IPS-20b (cell line): ENCODE measurements around the gene HSD17B2.
A peak's percentile ranks its signal among the peaks of the same experiment; 100 is the strongest.
"Not testable (repeated sequence)": the region's sequence is repeated elsewhere in the genome, so short reads cannot be mapped to it uniquely, and the experiment has no call there.

Source experiments
- H3K27ac ChIP-seq: one replicate; pipeline ENCODE4 v1.5.1; 2013; ENCODE audit warnings: low read length
- H3K27me3 ChIP-seq: 2 replicates; pipeline ENCODE4 v1.6.1; 2013; ENCODE audit warnings: mild to moderate bottlenecking, low read length, inconsistent platforms; ENCODE audit not compliant: insufficient read depth
- H3K36me3 ChIP-seq: 2 replicates; pipeline ENCODE4 v1.6.1; 2013; ENCODE audit warnings: low read depth, mild to moderate bottlenecking, inconsistent platforms, low read length, moderate library complexity; ENCODE audit not compliant: insufficient read depth
- H3K4me1 ChIP-seq: 2 replicates; pipeline ENCODE4 v1.6.1; 2013; ENCODE audit warnings: mild to moderate bottlenecking, control low read depth, inconsistent platforms, low read length, moderate library complexity; ENCODE audit not compliant: insufficient read depth
- H3K4me3 ChIP-seq: 2 replicates; pipeline ENCODE4 v1.5.1; 2013; ENCODE audit warnings: mild to moderate bottlenecking, low read length, inconsistent platforms
- H3K9ac ChIP-seq: 2 replicates; pipeline ENCODE4 v1.6.1; 2013; ENCODE audit warnings: low read depth, mild to moderate bottlenecking, inconsistent platforms, low read length, moderate library complexity
- H3K9me3 ChIP-seq: 2 replicates; pipeline ENCODE4 v1.6.1; 2013; ENCODE audit warnings: mild to moderate bottlenecking, low read depth, low read length, inconsistent platforms; ENCODE audit not compliant: insufficient read depth

Gene HSD17B2

DNA sequence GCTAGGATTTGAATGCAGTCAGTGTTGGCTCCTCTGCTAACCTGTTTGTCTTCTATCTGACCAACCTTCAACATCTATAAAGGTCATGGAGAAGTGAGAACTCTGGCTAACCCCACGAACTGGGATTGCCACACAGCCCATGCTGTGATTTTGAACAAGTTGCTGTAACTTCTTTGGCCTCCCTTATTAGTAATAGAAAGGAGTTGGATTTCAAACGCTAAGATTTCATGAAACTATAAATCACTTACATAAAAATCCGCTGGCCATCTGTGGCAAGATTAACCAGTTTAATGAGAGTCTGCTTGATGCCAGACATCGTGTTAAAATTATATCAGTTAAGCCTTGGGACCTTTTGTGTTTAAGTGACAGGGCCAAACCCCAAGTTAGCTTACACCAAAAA, 53.4 kb downstream of the HSD17B2 start:
- Histone ChIP-seq H3K4me3 (no peak overlapping the region), H3K9me3 (no peaks in the 10 kb centered on the region), H3K36me3 (no peaks in the 10 kb centered on the region), H3K27ac (no peak overlapping the region), H3K27me3 (no peaks in the 10 kb centered on the region), H3K9ac (no peak overlapping the region), H3K4me1 (no peaks in the 10 kb centered on the region)

DNA sequence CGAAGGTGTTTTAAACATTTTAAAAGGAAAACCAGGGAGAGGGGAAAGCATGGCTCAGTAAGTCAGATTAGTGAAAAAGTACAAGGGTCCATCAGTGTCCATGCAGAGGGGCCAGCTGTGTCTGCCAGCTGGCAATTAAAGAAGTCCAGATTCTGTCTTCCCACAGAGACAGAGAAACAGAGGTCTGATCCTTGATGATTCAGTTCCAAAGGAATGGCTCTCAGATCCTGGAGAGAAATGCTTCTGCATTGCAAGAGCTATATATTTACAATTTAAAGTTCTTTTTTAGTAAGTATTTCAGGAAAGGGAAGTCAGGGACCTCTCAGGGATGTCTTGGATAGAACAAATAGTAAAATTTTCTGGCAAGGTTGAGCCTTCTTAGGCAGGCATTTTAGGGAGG, 56.2 kb downstream of the HSD17B2 start:
- Histone ChIP-seq H3K27me3 (no peaks in the 10 kb centered on the region), H3K4me1 (peaks cover 14% of the 10 kb centered on the region; the same call in 1 of the 2 replicates), H3K36me3 (no peaks in the 10 kb centered on the region), H3K9me3 (no peaks in the 10 kb centered on the region), H3K4me3 (no peak overlapping the region), H3K27ac (no peak overlapping the region), H3K9ac (no peak overlapping the region)

DNA sequence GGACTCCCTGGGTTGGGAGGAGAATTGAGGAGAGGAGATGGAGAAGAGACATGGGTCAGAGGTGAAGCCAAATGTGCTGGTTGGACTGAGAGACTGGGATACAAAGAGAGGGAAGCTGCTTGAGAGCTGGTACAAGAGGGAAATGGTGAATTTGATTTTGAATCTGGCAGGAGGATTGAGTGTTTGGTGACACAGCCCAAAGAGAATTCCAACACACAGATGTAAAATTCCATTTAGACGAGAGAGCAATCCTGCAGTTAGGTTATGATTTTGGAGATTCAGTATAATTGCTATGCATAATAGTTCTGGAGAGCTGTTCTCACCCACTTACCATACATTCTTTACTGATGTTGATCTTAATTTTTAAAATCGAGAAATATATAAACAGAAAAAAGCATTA, 57.7 kb downstream of the HSD17B2 start:
- no peak overlapping the region for H3K27ac ChIP-seq
- no peaks in the 10 kb centered on the region for H3K27me3 ChIP-seq
- H3K9ac ChIP-seq, result no peak overlapping the region
- H3K36me3 ChIP-seq, result no peaks in the 10 kb centered on the region
- no peak overlapping the region for H3K4me3 ChIP-seq
- H3K4me1 ChIP-seq, result peaks cover 14% of the 10 kb centered on the region; the same call in 1 of the 2 replicates
- H3K9me3 ChIP-seq, result no peaks in the 10 kb centered on the region

DNA sequence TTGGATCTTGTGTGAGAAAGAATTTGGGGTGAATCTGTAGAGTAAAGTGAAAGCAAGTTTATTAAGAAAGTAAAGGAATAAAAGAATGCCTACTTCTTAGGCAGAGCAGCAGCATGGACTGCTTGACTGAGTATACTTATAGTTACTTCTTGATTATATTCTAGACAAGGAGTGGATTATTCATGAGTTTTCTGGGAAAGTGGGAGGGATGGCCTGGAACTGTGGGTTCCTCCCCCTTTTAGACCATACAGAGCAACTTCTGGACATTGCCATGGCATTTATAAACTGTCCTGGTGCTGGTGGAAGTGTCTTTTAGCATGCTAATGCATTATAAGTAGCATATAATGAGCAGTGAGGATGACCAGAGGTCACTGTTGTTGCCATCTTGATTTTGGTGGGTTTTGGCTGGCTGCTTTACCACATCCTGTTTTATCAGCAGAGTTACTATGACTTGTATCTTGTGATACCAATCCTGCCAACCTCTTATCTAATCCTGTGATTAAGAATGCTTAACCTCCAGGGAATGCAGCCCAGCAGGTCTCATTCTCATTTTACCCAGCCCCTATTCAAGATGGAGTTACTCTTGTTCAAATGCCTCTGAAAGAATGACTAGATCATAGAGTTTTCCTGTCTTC, 58.7 kb downstream of the HSD17B2 start:
- H3K27ac ChIP-seq, result no peak overlapping the region
- no peak overlapping the region for H3K9ac ChIP-seq
- no peak overlapping the region for H3K4me3 ChIP-seq
- no peaks in the 10 kb centered on the region for H3K27me3 ChIP-seq
- no peaks in the 10 kb centered on the region for H3K9me3 ChIP-seq
- H3K36me3 ChIP-seq, result no peaks in the 10 kb centered on the region
- H3K4me1 ChIP-seq, result peaks cover 14% of the 10 kb centered on the region; the same call in 1 of the 2 replicates

DNA sequence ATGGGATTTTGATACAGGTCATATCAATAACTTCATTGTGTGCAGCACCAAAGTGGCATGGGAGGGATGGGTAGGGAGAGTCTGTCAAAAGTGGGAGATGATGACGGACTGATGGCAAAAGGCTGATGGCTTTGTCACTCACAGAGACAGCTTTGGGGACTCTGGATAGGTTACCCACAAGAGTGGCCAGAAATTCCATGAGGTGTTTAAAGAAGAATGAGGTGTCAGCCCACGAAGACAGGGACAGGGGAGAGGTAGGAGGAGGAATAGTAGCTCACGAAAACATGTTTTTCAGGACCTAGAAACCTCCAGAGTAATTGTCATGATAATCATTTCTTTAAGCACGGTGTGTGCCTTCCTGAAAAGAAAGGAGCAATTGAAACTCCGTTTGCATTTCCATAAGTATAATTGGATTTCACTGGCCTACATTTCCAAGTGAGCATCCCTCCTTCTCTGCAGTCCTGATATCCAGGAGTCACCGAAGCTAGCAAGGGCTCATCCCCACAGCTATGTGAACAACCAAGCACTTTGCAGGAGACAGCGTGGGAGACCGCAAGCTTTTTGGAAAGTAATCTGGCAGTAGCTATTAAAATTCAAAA, 60.0 kb downstream of the HSD17B2 start:
- peaks cover 14% of the 10 kb centered on the region; the same call in 1 of the 2 replicates for H3K4me1 ChIP-seq
- 0 out of 2 replicates have a peak overlapping the region, but pooled peaks have one; percentile 30 for H3K9ac ChIP-seq
- no peak overlapping the region for H3K27ac ChIP-seq
- peak overlapping the region; percentile 28; the same call in 1 of the 2 replicates for H3K4me3 ChIP-seq
- no peaks in the 10 kb centered on the region for H3K36me3 ChIP-seq
- H3K27me3 ChIP-seq, result no peaks in the 10 kb centered on the region
- H3K9me3 ChIP-seq, result no peaks in the 10 kb centered on the region; the same call in 1 of the 2 replicates

DNA sequence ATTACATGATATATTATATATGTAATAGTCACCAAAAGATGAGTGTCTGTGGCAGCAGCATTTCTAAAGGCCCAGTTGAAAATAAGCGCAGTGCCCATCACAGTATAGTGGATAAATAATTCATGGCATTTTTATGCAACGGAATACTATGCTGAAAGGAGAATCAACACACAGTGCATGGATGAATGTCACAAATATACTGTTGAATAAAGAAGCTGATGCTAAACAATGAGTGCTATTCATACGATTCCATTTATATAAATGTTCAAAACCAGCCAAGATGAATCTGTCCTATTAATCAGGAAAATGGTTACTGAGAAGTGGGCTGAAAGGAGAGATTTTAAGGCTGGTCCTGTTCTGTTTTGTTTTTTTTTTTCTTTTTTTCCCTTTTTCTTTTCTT, 61.6 kb downstream of the HSD17B2 start:
- Histone ChIP-seq H3K9me3 (no peaks in the 10 kb centered on the region; the same call in 1 of the 2 replicates), H3K4me3 (no peak overlapping the region), H3K27me3 (no peaks in the 10 kb centered on the region), H3K9ac (no peak overlapping the region), H3K27ac (no peak overlapping the region), H3K36me3 (no peaks in the 10 kb centered on the region), H3K4me1 (peaks cover 14% of the 10 kb centered on the region; the same call in 1 of the 2 replicates)

DNA sequence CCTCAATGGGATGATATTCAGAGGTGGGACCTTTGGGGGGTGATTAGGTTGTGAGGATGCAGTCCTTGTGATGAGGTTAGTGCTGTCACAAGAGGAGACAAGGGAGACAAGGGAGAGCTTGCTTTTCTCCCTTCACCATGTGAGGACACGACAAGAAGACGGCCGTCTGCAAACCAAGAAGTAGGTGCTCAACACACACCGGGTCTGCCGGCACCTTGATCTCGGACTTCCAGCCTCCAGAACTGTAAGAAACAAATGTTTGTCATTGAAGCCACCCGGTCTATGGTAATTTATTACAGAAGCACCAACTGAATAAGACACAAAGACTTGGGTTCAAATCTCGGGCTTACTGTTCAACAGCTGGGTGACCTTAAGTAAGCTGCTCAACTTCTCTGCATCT, 70.1 kb downstream of the HSD17B2 start:
- no peak overlapping the region for H3K4me3 ChIP-seq
- no peaks in the 10 kb centered on the region for H3K36me3 ChIP-seq
- H3K9me3 ChIP-seq, result no peaks in the 10 kb centered on the region

DNA sequence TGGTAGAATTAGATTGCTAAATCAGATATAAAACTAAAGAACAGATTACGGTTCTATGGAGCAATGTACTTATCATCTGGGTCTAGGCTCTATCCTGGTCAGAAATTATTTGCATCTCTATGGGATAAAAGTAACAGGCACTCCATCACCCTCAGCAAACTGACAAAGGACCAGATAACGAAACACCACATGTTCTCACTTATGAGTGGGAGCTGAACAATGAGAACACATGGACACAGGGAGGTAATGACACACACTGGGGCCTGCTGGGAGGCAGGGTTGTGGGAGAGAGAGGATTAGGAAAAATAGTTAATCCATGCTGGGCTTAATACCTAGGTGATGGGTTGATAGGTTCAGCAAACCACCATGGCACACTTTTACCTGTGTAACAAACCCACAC, 73.0 kb downstream of the HSD17B2 start:
- Histone ChIP-seq H3K4me3 (no peak overlapping the region), H3K9me3 (no peaks in the 10 kb centered on the region), H3K27ac (no peak overlapping the region)

More for the DNA sequence above, 70.1 kb downstream of the HSD17B2 start:
- no peaks in the 10 kb centered on the region for H3K4me1 ChIP-seq
- no peaks in the 10 kb centered on the region for H3K27me3 ChIP-seq
- no peak overlapping the region for H3K9ac ChIP-seq
- no peak overlapping the region for H3K27ac ChIP-seq

DNA sequence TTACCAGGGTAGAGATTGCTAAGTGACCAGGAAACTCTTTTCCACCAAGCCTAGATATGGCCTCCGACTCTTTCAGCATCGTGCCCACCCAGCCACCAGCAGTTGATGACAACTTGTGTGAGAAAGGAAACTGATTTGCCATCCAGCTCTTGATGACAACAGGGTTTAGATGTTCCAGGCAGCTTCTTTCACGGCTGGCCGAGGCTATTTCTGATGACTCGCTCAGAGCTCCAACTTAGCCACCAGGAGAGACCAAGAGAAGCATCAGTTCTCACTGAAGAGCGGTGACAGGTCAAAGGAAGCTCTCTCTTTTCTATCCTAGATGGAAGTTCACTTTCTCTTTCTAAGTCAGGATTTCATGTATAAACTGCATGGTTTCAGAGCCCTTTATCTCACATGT, 73.7 kb downstream of the HSD17B2 start:
- Histone ChIP-seq H3K36me3 (no peaks in the 10 kb centered on the region), H3K4me1 (no peaks in the 10 kb centered on the region), H3K27ac (no peak overlapping the region), H3K9me3 (no peaks in the 10 kb centered on the region), H3K27me3 (no peaks in the 10 kb centered on the region), H3K9ac (no peak overlapping the region), H3K4me3 (no peak overlapping the region)

More for the DNA sequence above, 73.0 kb downstream of the HSD17B2 start:
- no peaks in the 10 kb centered on the region for H3K27me3 ChIP-seq
- no peak overlapping the region for H3K9ac ChIP-seq
- no peaks in the 10 kb centered on the region for H3K36me3 ChIP-seq
- H3K4me1 ChIP-seq, result no peaks in the 10 kb centered on the region

DNA sequence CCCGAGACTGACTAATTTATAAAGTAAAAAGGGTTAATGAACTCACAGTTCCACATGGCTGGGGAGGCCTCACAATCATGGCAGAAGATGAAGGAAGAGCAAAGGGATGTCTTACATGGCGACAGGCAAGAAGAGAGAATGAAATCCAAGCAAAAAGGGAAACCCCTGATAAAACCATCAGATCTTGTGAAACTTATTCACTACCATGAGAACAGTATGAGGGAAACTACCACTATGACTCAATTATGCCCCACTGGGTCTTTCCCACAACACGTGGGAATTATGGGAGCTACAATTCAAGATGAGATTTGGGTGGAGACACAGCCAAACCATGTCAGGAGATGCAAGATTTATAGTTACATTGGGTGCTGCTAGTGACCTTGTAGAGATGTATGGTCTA, 74.2 kb downstream of the HSD17B2 start:
- H3K27me3 ChIP-seq, H3K9ac ChIP-seq, H3K36me3 ChIP-seq, H3K9me3 ChIP-seq, H3K4me3 ChIP-seq, H3K4me1 ChIP-seq, H3K27ac ChIP-seq: not testable (repeated sequence)

DNA sequence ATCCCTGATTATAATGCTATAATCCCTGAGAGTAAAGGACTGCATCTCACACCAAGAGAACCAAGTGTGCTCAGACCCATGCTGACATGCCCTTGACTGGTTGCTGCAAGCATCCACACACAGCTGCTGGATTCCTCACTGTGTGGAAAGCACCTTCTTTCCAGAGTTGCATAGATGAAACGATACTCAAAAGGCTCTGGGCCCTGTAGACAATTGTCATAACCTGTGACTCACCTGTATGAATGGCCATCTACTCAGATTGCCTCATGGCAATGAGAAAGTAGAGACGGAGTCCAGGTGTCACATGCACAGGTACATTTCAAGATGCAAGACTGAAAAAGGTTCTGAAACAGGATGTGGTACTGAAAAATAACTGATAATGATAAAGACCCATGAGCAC, 76.9 kb downstream of the HSD17B2 start:
- Histone ChIP-seq H3K27me3 (no peaks in the 10 kb centered on the region), H3K27ac (no peak overlapping the region), H3K9ac (no peak overlapping the region)

DNA sequence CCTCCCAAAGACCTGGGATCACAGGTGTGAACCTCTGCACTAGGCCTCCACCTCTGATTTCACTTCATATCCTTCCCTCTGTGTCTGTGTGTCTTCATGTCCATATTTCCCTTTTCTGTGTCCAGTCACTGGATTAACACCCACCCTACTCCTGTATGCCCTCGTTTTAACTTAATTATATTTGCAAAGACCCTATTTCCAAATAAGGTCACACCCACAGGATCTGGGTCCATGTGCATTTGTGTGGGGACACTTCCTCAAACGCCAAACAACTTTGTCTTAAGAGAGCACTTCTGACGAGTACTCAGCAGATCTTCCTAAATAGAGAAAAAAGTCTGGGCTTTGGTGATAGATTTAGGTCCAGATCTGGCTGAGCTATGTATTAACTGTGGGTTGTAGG, 78.7 kb downstream of the HSD17B2 start:
- no peak overlapping the region for H3K27ac ChIP-seq
- no peak overlapping the region for H3K4me3 ChIP-seq
- H3K36me3 ChIP-seq, result no peaks in the 10 kb centered on the region
- H3K9me3 ChIP-seq, result no peaks in the 10 kb centered on the region
- no peak overlapping the region for H3K9ac ChIP-seq
- no peaks in the 10 kb centered on the region for H3K4me1 ChIP-seq
- H3K27me3 ChIP-seq, result no peaks in the 10 kb centered on the region

More for the DNA sequence above, 76.9 kb downstream of the HSD17B2 start:
- Histone ChIP-seq H3K4me3 (no peak overlapping the region), H3K9me3 (no peaks in the 10 kb centered on the region), H3K36me3 (no peaks in the 10 kb centered on the region), H3K4me1 (no peaks in the 10 kb centered on the region)
